GM18517 (cell line): ENCODE results near the gene UMODL1.
"Not testable (repeated sequence)": the region's sequence is repeated elsewhere in the genome, so short reads cannot be mapped to it uniquely, and the experiment has no call there.

ENCODE experiments used
- ATAC-seq: cut with Tn5 transposase; IDR thresholded peaks from one replicate; pipeline ENCODE4 v1.9.1; 2021; ENCODE audit warnings: mild to moderate bottlenecking, moderate library complexity; ENCODE audit not compliant: unreplicated experiment

UMODL1 gene

DNA sequence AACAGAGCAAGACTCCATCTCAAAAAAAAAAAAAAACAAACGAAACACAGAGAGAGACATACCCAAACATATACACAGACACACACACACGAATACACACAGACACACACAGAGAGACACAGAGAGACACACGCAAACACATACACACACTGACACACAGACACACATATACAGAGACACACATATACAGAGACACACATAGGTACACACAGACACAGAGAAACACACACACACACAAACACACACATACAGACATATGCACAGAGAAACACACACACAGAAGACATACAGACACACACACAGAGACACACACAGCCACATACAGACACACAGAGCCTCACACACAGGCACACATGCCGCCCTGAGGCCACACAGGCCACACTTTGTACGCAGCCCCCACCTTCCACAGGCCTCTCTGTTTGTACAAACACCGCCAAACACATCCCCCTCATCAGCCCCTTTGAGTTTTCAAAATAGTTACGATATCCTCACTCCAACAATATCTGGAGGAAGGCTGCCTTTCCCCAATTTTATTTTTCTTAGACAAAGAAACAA, 90.4 kb downstream of the UMODL1 start:
- no peak for ATAC-seq

DNA sequence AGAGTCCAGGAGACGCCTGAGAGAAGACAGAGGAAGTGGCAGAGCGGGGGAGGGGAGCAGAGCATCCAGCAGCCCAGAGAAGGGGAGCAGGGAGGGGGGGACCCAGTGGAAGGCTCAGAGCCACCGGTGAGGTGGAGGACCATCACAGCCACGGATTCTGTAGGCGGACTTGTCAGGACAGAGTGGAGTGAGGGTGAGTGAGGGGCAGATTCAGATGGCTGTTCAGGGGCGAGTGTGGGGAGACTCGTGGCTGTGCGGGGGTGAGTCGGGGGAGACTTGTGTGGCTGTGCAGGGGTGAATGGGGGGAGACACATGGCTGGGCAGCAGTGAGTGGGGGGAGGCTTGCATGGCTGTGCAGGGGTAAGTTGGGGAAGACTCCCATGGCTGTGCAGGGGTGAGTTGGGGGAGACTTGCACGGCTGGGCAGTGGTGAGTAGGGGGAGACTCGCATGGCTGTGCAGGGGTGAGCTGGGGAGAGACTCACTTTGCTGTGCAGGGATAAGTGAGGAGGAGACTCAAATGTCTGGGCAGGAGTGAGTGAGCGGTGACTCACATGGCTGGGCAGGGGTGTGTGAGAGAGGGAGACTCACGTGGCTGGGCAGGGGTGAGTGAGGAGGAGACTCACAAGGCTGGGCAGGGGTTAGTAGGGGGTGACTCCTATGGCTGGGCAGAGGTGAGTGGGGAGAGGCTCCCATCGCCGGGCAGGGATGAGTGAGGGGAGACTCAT, 91.0 kb downstream of the UMODL1 start:
- ATAC-seq: no peak

DNA sequence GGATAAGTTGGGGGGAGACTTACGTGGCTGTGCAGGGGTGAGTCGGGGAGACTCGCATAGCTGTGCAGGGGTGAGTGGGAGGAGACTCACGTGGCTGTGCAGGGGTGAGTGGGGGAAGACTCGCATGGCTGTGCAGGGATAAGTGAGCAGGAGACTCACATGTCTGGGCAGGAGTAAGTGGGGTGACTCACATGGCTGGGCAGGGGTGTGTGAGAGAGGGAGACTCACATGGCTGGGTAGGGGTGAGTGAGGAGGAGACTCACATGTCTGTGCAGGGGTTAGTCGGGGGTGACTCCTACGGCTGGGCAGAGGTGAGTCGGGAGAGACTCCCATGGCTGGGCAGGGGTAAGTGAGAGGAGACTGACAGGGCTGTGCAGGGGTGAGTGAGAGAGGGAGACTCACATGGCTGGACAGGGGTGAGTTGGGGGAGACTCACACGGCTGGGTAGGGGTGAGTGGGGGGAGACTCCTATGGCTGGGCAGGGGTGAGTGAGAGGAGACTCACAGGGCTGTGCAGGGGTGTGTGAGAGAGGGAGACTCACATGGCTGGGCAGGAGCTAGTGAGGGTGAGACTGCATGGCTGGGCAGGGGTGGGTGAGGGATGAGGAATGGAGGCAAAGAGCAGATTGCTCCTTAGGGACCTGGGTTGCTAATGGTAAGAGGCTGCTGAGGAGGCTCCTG, 91.9 kb downstream of the UMODL1 start:
- ATAC-seq: no peak

DNA sequence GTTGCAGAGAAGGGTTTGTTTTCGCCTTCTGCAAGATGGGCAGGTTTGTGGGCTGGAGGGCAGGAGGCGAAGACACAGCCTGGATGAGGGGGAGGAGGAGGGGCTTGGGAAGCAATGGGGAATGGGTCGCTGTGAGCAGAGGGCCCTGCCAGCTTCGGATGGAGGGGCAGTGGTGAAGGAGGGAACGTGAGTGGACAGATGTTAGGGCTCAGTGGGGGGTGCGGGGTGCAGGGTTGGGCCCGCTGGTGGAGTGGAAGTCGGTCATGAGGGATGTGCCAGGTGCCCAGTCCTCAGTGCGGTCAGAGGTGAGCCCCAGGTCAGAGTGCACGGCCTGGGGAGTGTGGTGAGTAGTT, 92.4 kb downstream of the UMODL1 start:
- no peak for ATAC-seq

DNA sequence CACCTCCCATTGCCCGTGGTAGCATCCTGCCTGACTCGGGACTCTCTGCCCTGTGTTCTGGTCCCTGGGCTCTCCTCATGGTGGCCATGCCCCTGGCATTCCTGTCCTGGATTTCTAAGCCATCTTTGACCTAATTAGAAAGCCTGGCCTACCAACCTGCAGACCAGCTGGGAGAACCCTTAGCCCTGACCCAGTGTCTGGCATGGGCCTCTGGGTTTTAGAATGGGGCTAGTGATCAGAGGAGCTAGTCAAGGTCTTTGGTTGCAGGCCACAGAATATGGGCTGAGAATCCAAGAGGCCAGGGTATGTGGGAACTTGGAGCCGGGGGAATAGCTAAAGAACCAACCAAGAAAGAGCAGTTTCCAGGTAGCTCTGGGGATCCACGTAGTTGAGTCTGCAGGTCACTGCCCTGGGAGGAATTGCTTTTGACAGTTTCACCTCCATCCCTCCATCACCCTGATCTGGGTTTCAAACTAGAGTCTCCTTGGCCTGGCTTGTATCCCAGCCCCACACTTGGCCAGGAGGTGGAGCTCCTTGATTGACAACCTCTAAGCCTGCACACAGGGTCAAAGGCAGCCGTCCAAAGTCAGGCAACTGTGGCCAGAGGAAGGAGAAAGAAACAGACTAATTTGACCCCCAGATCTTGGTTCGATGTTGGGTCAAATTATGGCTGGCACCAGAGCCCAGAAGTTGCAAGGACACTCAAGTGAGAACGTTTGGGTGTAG, 93.1 kb downstream of the UMODL1 start:
- ATAC-seq: no peak

DNA sequence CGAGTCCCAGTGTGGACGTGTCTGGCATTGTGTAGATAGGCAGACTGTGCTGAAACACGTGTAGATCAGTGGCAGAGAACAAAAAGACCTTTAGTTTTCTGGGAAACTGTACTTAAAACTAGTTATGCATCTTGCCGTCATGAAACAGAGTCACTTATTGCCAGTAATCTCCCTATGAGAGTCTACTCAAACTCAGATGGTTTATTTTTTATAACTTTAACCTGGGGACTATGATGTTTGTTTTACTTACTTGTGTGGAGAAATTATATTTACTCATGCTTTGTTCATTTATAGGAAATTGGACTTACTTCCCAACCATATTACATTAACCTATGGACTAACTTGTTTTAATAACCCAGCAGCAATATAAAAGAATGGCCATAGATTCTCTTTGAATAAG, 93.7 kb downstream of the UMODL1 start:
- ATAC-seq: no peak

DNA sequence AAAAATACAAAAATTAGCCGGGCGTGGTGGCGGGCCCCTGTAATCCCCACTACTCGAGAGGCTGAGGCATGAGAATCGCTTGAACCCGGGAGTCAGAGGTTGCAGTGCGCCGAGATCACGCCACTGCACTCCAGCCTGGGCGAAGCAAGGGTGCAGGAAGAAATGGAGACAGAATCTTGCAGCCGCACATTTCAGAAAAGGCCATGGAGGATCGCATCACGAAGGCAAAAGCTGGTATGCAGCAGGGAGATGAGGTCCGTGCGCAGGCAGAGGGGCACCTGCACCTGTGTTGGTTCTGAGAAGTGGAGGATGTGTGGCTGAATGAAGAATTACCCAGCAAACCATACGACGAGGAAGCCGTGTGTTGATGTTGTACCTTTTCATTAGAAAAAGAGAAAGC, 94.8 kb downstream of the UMODL1 start:
- ATAC-seq: no peak

DNA sequence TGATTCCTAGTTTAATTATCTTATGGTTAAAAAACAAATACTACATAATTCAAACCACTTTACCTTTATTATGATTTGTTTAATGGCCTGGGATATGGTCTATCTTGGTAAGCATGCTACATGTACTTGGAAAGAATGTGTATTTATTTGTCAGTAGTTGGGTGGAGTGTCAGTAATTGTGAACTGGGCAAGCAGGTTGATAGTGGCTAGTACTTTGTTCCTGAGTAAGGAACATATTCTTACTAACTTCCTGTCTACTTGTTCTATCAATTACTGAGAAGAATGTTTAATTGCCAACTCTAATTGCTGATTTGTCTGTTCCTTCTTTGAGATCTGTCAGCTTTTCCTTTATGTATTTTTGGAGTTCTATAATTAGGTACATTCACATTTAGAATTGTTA, 98.6 kb downstream of the UMODL1 start:
- ATAC-seq: no peak

DNA sequence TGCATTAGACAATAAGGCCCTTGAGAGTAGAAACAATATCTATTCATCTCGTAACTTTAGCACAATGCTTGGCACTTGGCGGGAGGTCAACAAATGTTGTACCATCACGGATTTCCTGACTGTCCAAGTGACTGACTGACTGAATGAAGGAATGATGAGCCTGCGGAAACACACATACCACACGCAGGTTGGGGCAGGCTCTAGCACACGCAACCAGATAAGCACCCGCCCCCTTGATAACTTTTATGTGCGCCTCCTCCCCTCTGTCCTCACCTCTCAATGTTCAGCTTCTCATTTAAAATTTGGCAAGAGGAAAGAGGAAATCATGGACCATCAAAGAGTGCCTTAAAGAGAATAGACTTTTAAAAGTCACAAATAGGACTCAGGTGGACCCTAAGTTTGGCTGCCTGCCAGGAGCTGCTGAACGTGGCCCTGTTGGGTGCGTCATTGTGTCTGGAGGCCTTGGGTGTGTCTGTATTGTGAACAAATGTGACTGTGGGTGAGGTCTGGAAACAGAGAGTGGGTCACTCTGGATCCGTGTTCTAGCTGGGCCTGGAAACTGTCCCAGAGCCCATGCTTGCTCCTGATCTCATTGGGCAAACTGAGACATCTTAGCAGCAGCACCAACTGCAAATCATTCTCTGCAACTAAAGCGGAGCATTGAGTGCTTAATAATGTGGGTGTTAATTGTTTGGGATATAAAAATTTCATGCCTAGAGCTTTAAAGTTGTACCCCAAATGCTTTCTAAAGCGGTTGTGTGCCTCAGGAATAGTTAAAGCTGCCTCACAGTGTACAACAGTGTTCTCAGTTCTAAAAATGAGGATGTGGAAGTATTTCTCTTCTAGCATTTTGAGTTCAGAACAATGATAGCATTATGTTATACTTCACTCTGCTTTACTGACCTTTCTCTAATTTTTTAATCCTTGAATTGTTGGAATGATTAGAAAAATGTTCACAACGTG, 100.3 kb downstream of the UMODL1 start:
- ATAC-seq: no peak

DNA sequence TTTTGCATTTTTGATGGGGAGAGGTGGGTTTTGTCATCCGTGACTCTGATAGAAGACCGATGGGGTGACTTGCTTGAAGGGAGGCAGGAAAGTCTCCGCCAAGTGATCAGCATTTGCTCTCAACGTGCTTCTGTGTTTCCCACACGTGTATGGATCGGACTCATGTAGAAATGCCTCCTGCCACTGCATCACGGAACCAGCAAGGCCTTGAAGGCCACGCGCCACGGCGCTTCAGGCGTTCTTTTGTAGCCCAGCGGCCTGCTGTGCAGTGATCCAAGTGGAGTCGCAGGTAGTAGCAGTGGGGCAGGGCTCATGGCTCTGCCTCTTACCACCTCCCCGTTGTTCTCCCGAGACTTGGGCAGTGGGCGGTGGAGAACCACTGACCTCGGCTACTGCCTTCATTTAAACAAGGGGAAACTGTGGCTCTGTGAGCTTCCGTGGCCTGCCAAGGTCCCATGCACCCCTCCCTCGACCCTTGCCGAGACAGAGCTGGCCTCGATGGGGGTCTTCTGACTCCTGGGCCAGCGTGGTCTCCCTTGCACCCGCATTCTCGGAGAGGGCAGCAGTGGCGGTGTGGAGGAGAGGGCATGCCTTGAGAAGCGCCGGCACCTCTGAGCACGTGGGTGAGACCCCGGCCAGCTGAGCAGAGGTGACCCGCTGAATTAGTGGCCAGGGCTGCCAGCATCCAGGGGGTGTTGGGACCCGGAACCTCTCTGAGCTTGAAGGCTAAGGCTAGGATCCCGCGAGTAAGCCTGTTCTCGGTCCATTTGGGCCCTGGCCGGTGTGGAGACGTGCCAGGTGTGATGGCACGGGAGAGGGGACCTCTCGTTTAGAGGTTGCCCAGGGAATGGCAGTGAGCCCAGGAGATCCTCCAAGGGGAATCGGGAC, 101.7 kb downstream of the UMODL1 start:
- no peak for ATAC-seq

DNA sequence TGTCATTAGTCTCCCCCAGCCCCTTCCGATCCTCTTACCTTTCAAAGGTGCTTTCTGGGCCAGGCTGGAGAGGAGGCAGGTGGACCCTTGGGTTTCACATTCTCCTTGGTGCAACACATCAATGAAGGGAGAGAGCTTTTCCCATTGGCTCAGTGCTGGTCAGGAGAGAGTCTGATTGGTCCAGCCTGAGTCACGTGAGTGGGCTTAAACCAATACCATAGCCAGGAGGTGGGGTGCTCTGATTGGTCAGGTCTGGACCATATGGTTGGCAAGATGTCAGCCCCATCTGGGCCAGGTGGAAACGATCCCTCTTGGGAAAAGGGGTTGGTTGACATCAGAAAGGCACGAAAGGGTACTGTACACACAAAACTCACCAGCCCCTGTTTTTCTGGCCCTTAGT, 103.1 kb downstream of the UMODL1 start:
- no peak for ATAC-seq

DNA sequence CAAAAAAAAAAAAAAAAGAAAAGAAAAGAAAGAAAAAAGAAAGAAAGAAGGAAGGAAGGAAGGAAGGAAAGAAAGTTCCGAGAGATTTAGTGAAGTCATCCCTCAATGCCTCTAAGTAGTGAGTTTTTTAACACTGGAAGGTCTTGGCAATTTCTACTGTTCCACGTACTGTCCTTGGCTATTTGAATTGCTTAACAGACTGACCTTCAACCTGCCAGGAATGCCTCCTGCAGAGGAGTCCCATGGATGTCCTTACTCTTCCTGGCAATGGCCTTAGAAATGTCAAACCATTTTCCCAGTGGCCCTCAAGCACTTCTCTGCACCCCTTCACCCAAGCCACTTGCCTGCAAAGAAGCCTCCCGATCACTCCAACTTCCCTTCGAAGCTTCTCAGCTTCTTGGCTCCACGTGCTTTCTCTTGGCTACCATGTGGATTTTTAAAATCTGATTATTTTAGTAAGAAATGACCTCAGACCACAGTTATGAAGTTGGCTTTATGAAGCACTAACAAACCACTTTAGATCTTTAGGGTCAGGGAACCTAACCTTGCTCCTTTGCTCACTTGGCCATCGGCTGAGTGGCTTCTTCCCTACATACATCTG, 104.1 kb downstream of the UMODL1 start:
- no peak for ATAC-seq

DNA sequence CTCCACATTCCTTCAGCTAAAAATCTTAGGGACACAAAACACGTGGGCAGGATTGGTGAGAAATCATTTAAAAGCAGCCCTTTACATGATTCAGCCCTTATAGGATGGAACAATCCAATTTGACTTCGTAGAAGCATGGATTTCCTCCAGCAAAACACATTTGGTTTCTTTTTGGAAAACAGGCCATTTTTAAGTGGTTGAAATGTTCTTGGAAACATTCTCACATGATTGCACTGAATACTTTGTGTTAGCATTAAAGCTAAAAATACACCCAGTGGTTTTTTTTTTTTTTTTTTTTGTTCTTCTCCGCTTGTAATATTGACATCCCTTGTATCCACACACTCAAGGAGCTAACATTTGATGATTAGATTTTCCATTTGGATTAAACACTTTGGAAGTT, 105.7 kb downstream of the UMODL1 start:
- ATAC-seq: no peak

DNA sequence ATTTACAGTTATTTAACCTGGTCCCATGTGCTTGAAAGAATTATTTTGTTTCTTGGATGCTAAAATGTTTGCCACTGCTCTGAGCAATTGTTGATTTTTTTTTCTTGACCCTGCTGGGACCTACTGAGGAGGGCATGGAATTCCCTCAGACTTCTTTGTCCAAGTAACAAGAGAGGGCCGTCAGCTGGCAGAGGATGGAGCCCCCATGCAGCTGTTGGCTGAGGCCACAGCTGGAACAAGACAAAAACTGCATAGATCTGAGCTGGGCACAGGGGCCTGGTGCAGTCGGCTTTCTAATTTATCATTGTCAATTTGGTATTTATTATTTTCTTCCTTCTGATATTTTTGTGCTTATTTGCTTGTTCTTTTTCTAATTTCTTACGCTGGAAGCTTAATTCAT, 108.2 kb downstream of the UMODL1 start:
- no peak for ATAC-seq

DNA sequence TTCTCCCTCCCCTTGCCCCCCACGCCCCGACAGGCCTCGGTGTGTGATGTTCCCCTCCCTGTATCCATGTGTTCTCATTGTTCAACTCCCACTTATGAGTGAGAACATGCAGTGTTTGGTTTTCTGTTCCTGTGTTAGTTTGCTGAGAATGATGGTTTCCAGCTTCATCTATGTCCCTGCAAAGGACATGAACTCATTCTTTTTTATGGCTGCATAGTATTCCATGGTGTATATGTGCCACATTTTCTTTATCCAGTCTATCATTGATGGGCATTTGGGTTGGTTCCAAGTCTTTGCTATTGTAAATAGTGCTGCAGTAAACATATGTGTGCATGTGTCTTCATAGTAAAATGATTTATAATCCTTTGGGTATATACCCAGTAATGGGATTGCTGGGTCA, 108.9 kb downstream of the UMODL1 start:
- not testable (repeated sequence) for ATAC-seq

DNA sequence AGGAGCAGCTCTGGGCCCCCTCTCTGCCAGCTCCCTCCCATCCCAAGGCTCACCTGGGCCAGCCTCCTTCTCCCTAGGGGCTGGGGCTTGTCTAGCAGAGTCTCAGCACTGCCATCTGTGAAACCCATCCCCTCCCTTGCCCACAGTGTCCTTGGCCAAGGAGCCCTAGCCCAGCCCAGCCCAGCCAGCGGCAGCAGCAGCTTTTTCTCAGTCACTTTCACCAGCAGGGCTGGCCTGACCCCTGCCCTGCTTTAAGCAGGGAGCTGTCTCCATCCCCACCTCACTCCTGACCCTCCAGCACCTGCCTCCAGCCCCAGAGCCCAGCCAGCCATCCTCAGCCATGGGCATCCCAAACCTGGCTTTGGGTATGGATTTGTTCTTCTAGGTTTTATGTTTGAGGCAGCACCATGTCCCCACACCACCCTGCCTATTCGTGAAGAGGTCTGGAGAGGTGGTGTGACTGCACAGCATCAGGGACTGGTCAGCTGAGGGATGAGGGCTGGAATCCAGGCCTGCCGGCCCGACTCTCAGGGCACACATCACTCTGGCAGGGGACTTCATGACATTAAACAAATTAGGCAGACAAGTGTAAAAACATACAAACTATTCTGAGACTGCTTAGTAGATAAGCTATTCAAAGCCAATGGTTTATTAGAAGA, 111.7 kb downstream of the UMODL1 start:
- ATAC-seq: no peak

DNA sequence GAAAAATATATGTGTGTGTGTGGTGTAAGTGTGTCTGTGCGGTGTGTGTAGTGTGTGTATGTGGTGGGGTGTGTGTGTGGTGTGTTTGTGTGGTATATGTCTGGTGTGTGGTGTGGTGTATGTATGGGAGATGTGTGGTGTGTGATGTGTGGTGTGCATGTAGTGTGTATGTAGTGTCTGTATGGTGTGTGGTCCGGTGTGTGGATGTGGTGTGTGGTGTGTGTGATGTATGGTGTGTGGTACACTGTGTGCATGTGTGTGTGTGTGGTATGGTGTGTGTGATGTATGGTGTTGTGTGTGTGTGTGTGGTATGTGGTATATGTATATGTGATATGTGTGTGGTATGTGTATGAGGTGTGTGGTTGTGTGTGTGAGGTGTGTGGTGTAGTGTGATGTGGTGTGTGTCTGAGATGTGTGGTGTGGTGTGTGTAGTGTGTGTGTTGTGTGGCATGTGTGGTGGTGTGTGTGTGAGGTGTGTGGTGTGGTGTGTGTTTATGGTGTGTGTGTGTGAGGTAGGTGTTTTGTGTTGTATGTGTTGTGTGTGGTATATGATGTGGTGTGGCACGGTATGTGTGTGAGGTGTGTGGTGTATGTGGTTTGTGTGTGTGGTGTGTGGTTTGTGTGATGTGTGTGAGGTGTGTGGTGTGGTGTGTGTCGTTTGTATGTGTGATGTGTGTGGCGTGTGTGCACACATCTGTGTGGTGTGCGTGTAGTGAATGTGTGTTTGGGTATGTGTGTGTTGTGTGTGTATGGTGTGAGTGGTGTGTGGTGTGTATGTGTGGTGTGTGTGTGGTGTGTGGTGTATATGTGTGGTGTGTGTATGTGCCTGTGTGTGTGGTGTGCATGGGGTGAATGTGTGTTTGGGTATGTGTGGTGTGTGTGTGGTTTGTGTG, 112.5 kb downstream of the UMODL1 start:
- no peak for ATAC-seq

DNA sequence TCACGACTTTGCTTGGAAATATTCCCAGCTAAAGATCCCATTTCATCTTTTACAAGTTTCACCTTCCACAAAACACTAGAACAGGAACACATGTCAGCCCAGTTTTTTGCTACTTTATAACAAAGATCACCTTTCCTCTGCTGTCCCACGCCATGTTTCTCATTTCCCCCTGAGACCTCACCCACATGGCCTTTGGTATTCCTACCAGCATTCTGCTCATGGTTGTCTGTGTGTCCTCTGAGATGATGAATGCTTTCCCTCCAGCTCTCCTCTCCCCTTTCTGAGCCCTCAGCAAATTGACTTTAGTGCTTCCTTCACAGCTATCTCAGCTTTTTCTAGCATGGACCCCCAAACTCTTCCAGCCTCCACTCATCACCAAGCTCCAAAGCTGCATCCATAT, 115.5 kb downstream of the UMODL1 start:
- no peak for ATAC-seq
